Renal pelvis (tissue), 4 donors: ENCODE data around the gene DCK. TPM values are rescaled to one million over a fixed set of nuclear protein-coding genes. Genes with fewer than 3 reads are reported as not detected.
"Not testable (repeated sequence)": the region's sequence is repeated elsewhere in the genome, so short reads cannot be mapped to it uniquely, and the experiment has no call there.

Experiments used
- DNase-seq: peaks from one replicate; pipeline ENCODE4 v3.0.0-alpha.2; 2013
- polyA plus RNA-seq, 3 donors: library from polyadenylated mRNA; unstranded; fragments of 120-200 nt; gene quantifications; one replicate each; pipeline ENCODE4 v1.2.1, GENCODE V29; 2013; ENCODE audit not compliant: insufficient read length in 3 of 3

The DCK gene
- polyA plus RNA-seq, 3 donors = 26.9 to 30.0 (median 27.9) TPM

DNA sequence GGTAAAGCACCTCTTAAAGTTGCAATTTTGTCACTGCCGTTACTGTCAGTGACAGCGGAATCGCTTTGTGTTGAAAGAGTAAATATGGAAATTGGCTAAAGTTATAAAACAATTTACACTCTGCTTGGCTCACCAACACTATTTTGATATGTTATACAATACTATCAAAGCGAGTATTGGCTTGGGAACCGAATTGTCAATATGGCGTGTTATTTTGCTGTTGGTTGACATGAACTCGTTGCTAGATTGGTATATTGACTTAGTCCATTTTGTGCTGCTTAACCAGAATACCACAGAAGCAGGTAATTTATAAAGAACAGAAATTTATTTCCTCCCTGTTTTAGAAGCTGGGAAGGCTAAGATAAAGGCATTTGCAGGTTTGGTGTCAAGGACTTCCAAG is 58.6 kb downstream of the DCK start:
- no peak for DNase-seq

DNA sequence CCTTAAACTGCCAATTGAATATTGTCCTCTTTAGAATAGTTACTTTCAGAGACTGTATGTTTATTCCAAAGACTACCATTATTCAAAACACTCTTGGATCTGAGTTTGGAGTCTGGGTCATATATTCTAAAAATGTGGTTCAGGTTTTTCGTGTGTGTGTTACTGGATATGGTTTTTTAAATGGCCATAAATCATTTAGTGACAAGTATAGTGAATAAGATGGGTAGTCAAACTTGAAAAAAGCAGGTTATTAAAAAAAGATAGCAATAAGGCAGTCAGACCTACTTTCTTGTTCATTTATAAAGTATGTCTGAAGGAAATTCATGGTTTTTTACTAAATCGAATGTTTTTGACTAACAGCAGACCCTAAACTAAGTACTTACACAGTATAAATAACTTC is 59.3 kb downstream of the DCK start:
- DNase-seq = no peak

DNA sequence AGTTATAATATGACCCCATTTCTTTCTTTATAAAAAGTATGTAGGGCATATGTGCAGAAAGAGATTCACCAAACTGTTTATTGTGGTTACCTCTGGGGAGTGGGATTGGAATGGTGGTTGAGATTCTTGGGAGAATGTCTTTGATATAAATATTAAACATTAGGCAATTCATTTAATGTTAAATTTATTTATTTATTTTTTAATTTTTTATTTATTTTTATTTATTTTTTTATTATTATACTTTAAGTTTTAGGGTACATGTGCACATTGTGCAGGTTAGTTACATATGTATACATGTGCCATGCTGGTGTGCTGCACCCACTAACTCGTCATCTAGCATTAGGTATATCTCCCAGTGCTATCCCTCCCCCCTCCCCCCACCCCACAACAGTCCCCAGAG is 60.2 kb downstream of the DCK start:
- not testable (repeated sequence) for DNase-seq

DNA sequence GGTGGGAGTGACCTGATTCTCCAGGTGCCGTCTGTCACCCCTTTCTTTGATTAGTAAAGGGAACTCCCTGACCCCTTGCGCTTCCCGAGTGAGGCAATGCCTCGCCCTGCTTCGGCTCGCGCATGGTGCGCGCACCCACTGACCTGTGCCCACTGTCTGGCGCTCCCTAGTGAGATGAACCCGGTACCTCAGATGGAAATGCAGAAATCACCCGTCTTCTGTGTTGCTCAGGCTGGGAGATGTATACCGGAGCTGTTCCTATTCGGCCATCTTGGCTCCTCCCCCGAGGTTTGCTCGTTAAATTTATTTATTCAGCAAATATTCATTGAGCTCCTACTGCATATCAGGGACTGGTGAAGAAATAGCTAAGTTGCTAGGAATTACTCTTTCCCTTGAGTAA is 66.1 kb downstream of the DCK start:
- DNase-seq = not testable (repeated sequence)

DNA sequence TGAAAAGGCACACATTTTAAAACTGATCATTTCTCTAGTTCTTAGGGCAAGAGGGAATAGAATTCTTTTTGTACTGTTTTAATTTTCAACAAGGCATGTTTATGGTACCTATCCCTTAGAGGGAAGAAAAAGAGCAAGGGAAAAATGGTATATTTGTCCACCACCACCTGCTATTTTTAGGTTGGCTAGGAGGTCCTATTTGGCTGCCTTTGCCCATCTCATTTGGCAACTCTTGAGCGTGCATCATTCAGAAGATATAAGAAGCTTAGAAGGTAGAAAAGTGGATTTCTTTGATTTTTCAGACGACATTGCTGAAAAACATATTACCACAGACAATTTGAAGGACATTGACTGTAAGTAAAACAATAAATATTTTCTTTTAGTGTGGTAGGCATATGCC is 69.0 kb downstream of the DCK start:
- no peak for DNase-seq

DNA sequence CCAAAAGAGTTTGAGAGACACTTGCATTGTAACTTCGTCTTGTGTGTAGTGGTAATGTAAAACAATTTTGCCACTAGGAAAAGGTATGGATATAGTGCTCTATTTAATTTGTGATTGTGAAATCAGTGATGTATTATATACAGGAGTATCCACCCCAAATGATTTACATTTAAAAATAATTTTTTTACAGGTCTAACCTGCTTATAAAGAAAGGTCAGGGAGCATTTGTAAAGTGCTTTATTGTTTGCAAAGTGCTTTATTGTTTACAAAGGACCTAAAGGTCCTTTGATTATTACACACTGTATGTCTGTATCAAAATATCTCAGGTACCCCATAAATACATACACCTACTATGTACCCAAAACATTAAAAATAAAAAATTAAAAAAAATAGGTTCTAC is 70.3 kb downstream of the DCK start:
- no peak for DNase-seq

DNA sequence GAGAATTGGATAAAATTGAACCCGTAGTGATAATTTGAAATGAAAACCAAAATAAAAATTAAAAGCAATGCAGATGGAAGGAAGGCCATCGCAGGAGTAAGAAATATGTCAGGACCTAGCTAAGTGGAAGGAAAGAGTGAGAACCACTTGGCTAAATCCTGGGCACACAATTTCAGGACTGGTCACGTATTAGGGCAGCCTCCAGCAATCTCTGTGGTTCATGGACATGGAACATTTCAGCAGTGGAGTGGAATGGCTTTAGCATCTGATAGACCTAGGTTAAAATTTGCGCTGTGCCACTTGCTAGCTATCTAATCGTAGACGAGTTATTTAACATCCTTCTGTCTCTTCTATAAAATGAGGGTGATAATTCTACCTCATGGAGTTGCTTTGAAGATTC is 71.1 kb downstream of the DCK start:
- DNase-seq = no peak

DNA sequence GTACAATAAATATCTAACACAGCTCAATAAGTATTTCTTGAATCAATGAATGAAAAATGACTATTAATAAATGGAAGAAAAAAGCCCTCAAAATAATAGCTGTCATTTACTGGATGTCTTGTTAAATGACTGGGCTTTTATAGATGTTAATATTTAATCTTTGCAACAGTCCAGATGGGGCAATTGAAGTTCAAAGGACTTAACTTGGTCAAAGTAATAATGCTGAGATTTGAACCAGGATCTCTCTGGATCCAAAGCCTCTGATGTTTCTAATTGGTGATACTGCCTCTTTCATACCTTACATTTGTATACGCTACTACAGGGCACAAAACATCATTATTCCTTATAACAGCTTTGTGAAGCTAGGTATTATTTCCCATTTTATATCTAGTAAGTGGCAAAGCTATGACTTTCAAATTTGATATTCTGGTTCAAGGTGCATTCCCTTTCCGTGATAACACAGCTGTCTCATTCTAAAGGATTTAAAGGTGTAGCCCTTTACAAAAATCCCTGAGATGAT is 72.6 kb downstream of the DCK start:
- DNase-seq = no peak

DNA sequence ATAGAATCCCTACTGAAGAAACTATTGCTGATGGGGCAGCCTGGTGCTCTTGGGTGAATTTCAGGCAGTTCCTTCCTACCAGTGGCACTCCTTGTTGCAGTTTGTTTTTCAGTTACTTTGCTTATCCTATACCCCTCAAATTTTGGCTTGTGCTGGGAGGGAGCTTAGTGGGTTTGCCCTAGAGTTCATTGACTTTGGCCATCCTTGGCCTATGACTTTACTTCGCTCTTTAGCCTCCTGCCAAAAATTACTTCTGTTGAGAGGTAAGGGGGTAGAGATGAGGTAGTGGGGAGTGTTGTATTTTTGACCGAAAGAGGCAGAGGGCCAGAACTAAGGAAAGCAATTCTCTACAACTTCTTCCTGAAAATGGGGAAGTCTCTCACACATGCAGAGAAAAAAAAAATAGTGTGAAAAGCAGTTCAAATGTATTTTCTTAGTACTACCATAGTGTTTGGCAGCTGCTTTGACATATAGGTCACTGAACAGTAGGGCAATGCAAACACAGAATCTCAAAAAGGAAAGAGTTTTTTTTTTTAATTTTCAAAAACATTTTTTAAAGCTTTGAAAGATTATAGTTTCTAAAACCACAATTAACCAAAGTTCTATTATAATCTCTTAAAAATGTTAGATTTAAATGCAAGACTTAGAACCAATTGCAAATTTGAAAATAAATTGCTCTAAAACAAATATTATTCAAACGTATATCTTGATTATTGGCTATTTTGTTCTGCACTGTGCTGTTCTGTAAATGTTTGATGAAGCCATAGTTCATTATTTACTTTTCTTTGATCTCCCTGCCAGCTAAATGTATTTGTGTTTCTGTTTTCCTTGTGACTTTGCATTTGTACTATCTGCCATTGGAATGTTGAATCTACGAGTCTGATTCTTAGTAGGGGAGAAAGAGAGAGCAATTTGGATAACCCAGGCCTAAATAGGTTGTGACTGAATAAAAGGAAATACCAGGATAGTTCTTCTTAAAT is 73.6 kb downstream of the DCK start:
- DNase-seq = no peak

DNA sequence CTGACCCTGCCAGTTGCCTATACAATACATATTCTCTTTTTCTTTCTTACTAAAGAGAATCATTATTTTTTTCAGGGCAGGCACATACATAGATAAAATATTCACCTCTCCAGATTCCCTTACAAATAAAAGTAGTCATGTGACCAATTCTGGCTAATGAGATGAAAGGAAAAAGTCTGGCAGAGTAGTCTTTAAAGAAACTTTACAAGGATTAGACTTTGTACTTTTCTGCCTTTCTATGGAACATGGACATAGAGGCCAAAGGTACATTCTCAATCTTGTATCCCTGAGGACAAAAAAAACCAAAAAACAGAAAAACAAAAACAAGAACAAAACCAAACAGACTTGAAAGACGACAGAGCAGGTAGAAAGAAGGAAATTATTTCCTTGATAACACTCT is 75.6 kb downstream of the DCK start:
- DNase-seq = no peak

DNA sequence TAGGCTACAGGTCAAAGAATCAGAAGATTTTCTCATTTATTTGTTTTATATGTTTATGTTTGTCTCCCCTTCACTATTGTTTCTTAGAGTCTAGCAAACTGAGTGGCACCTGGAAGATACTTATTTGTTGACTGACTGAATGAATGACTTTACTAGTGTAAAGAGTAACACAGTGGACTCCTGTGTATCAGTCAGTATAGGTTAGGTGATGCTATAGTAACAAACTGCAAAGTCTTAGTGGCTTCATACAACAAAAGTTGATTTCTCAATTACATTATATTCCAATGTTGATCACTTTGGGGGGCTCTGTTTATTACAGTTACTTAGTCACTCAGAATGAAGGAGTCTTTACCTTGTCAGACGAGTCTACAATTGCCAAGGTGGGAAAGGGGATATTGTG is 76.6 kb downstream of the DCK start:
- no peak for DNase-seq

DNA sequence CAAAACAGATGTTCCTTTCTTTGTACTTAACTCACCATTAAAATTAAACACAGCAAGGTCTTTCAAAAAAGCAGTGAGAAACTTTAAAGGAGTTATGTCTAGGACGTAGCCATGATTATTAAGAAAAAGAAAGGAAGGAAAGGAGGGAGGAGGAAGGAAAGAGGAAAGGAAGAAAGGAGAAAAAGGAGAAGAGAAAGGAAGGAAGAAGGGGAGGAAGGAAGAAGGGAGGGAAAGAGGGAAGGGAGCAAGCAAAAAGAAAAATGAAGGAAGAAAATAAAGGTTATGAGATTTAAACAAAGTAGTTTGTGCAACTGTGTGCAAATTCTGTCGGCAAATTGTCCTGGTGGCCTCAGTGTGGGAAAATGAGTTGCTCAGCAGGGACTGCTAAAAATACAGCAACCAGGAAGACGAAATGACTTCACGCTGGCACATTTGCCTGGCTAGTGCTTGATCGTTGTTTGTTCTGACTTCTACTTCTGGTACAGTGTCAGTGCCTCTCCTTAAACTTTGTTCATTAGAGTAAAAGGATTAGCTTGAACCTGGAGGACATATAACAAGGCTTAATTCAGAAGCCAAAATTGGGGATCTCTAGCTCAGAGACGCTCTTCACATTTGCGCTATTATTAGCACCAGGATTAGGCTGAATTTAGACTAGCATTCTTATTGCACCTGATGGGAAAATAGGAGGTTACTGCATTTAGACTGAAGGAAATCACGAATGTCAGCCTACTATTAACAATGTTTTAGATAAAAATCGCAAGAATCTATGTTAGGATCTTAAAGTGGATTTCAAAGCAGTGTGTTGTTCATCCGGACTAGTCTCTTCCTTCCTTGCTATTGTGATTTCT is 81.2 kb downstream of the DCK start:
- DNase-seq = no peak

Other genes with a start within 250 kb of the DCK start
- gene GRSF1, start 153.8 kb upstream of the DCK start, polyA plus RNA-seq = 100 to 1,000 TPM; 116 to 127 (median 117) TPM
- gene MOB1B, start 91.3 kb upstream of the DCK start, polyA plus RNA-seq = 10 to 100 TPM; 30.0 to 48.0 (median 45.3) TPM